Right renal cortex interstitium (tissue), 3 donors: ENCODE measurements around the gene AACS. TPM values are rescaled to one million over a fixed set of nuclear protein-coding genes. Genes with fewer than 3 reads are reported as not detected.
"Not testable (repeated sequence)": the region's sequence is repeated elsewhere in the genome, so short reads cannot be mapped to it uniquely, and the experiment has no call there.

Source experiments
- DNase-seq, 3 donors: peaks; one replicate each; pipeline ENCODE4 v3.0.0-alpha.2; 2013; ENCODE audit warnings: low read depth in 3 of 3, low spot score in 2 of 3
- polyA plus RNA-seq, 3 donors: library from polyadenylated mRNA; unstranded; fragments of 120-200 nt; gene quantifications; one replicate each; pipeline ENCODE4 v1.2.1, GENCODE V29; 2013; ENCODE audit not compliant: insufficient read length in 3 of 3

The AACS gene
- polyA plus RNA-seq, 3 donors, result 22.4 to 24.2 (median 22.8) TPM

DNA sequence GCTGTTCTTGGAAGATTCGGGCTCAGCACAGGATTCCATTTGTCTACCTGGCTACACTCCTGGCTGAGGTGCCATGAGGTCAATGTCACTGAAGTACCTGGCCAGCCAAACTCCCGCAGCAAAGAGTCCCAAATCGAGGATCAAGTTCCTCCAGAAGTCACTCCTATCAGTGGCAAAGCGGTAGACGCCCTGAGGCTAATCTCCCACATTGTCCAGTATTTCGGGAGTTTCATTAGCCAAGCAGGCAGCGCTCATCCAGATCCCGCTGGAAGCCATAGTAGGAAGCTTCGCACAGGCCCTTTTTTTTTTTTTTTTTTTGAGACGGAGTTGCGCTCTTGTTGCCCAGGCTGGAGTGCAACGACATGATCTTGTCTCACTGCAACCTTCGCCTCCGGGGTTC, 8.9 kb upstream of the AACS start:
- no peak for DNase-seq

DNA sequence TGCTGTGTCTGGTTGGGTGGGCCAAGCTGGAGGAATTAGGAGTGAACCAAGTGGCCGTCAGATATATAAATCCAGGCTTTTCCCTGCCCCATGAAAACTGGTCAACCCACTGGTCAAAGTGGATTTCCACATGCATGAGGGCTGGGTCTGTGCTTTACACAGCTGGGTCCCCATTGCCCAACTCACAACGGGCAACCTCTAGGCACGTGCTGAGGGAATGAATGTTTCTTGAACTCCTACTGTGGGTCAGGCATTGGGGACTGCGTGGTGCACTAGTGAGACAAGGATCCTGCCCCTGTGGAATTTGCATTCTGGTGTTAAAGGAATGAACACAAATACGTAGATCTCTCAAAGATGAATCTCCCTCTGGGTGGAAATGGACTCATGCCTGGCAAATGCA, 7.5 kb upstream of the AACS start:
- DNase-seq, result no peak

- DNase-seq, result no peak
These were observed 4.0 kb upstream of the AACS start for GRCh38 chr12:125061229-125061628.

DNA sequence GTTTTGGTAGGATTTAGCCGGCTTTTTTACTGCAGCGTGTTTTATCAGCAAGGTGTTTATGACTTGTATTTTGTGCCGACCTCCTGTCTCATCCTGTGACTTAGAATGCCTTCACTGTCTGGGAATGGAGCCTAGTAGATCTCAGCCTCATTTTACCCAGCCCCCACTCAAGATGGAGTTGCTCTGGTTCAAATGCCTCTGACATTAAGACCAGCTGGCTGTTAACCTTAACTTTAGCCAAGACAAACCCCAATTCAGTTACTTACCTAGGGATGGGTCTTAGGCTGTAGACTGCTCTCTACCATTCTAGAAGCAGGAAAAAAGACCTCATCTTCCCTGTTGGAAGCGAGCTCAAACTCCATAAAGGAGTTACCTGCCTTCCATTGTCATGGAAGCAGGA, 1.7 kb upstream of the AACS start:
- DNase-seq, result not testable (repeated sequence)

DNA sequence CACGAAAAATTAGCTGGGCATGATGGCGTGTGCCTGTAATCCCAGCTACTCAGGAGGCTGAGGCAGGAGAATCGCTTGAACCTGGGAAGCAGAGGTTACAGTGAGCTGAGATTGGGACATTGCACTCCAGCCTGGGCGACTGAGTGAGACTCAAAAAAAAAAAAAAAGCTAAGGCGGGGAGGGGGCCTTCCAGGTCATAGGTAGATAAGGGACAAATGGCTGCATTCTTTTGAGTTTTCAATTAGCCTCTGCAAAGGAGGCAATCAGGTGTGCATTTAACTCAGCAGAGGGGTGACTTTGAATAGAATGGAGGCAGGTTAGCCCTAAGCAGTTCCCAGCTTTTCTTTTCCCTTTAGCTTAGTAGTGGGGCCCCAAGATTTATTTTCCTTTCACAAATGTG, 743 bp upstream of the AACS start:
- DNase-seq, result no peak

GRCh38 chr12:125065919-125066570, 810 bp downstream of the AACS start:
- DNase-seq, result no peak

GRCh38 chr12:125068391-125068790, 3.2 kb downstream of the AACS start:
- no peak for DNase-seq

- DNase-seq, result no peak
These were observed 4.4 kb downstream of the AACS start for GRCh38 chr12:125069616-125070015.

DNA sequence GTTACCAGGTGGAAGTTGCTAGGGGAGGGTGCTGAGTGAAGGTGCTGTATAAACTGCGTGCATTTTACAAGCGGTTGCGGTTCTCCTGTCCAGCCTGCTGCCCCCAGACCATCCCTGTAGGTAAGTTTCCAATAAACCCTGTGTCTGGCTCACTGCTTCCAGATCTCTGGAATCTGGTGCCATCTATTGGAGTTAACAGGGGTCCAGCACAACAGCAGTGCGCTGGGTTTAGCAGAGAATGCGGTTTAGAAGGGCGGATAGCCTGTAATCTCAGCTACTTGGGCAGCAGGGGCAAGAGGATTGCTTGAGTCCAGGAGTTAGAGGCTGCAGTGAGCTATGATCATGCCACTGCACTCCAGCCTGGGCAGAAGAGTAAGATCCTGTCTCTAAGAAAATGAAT, 4.9 kb downstream of the AACS start:
- no peak for DNase-seq

- DNase-seq, result no peak
These were observed 5.6 kb downstream of the AACS start for GRCh38 chr12:125070661-125071390.

DNA sequence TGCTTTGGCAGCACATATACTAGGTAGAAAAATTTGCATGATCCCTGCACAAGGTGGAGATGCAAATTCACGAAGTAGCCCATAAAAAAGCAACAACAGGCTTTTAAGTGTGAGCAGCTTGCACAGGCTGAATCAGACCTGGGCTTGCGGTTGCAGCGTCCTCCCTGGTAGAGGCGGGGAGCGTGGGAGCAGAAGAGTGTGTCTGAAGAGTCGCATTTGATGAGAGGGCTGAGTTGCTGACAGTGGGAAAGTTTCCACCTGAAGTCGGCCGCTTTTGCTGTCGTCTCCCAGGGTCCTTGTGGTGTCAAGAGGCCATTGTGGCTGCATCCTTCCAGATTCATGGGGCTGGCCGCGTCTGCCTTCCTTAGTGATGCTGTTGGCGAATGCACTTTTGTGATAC, 6.2 kb downstream of the AACS start:
- no peak for DNase-seq

DNA sequence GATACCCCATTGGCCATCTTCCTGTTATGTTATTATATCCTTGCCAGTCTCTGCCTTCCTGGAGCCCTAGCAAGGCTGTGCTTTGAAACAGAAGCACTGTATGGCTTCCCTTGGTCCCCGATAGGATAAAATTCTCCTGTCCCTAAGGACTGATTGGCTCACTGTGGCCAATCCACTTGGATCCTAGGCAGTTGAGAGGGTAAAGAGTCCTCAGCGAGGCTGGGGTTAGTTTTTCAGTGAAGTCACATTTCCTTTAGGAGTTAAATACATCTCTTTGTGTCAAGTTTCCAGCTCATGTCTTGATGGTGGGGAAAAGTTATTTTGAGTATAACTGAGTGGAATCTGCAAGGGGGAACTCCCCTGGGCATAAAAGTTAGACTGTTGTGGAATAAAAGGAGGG, 7.3 kb downstream of the AACS start:
- DNase-seq, result no peak

GRCh38 chr12:125074294-125074693, 9.1 kb downstream of the AACS start:
- not testable (repeated sequence) for DNase-seq

GRCh38 chr12:125076103-125076502, 10.9 kb downstream of the AACS start:
- no peak for DNase-seq

GRCh38 chr12:125079084-125079483, 13.8 kb downstream of the AACS start:
- DNase-seq, result no peak

DNA sequence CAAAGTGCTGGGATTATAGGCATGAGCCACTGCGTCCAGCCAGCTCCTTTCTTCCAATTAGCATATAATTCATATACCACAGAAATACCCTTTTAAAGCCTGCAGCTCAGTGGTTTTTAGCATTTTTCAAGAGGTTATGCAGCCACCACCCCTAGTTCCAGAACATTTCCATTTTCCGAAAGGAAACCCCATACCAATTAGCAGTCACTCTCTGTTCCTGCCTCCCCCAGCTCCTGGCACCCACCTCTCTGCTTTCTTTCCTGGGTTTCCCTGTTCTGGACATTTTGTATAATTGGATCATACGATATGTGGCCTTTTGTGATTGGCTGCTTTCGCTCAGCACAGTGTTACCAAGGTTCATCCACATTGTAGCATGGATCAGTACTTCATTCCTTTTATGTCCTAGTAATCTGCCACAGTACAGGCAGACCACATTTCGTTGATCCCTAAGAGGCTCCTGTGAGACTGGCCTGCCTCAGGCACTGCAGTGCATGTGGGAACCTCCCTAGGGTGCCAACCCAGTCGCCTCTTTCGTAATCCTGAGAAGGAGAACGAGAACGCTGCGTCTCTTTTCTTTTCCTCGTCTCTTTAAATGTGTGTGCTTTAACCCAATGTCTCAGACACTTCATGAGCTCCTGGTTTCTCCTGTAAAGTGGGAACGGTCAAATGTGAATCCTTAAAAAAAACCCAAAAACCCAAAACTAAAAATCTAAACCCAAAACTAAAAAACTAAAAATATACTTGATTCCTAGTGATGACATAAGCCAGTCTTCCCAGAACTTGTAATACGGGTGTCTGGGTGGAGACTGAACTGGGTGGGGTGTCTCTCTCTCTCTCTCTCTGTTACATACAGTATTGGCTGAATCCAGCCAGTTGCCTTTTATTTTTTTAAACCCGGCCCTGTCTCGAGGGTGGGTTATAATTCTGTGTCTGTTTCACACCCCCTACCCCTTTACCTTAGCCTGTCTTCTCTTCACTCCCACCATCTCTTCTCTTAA, 14.7 kb downstream of the AACS start:
- no peak for DNase-seq

- DNase-seq, result peak in 1 of 3 donors; percentile 37
These were observed 16.2 kb downstream of the AACS start for GRCh38 chr12:125081427-125081826.

- DNase-seq, result no peak
These were observed 17.8 kb downstream of the AACS start for GRCh38 chr12:125083072-125083471.

- not testable (repeated sequence) for DNase-seq
These were observed 23.0 kb downstream of the AACS start for GRCh38 chr12:125088199-125088598.

GRCh38 chr12:125089083-125089482, 23.8 kb downstream of the AACS start:
- no peak for DNase-seq

DNA sequence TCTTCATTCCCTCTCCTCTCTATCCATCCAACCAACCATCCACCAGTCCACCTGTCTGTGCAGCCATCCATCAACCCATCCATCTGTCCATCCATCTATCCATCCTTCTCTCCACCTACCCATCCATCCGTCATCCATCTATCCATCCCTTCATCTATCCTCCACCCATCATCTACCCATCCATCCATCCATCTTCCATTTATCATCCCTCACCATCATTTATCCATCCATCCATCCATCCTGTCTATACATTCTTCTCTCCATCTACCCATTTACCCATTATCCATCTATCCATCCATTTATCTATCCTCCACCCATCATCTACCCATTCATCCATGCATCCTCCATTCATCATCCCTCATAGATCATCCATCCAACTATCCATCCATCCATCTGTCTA, 24.4 kb downstream of the AACS start:
- no peak for DNase-seq
